Astrocyte of the spinal cord (primary cell): ENCODE measurements around the gene HM13.
"Not testable (repeated sequence)": the region's sequence is repeated elsewhere in the genome, so short reads cannot be mapped to it uniquely, and the experiment has no call there.

ENCODE experiments used
- DNase-seq: peaks from one replicate; pipeline ENCODE4 v3.0.0; 2011; ENCODE audit warnings: low read depth, low spot score
- H3K4me3 ChIP-seq: 2 replicates; pipeline ENCODE4 v1.5.1; 2011; ENCODE audit warnings: low read depth, mild to moderate bottlenecking, low read length, moderate library complexity
- CTCF ChIP-seq: IDR thresholded peaks from 2 replicates; pipeline ENCODE4 v1.5.1; 2012; ENCODE audit warnings: low read depth, mild to moderate bottlenecking, low read length, inconsistent platforms
- in situ Hi-C: cut with HindIII; loops from 2 replicates; pipeline ENCODE4 v1.10.0; 2017; ENCODE audit warnings: low sequenced_read_pairs

The HM13 gene

DNA sequence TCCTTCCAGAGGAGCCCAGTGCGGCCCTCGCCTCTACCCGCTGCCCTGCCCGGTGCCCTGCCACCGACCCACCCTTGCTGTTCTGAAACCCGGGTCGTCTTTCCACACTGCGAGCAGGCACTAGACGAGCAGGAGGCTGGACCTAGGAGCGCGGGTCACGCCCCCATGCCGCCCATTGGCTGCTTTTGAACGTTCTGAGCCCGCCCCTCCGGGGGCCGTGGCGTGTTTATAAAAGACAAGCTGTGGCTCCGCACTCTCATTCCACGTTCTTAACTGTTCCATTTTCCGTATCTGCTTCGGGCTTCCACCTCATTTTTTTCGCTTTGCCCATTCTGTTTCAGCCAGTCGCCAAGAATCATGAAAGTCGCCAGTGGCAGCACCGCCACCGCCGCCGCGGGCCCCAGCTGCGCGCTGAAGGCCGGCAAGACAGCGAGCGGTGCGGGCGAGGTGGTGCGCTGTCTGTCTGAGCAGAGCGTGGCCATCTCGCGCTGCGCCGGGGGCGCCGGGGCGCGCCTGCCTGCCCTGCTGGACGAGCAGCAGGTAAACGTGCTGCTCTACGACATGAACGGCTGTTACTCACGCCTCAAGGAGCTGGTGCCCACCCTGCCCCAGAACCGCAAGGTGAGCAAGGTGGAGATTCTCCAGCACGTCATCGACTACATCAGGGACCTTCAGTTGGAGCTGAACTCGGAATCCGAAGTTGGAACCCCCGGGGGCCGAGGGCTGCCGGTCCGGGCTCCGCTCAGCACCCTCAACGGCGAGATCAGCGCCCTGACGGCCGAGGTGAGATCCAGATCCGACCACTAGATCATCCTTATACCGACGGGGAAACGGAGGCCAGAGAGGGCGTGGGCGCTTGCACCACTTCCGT lies 91.0 kb downstream of the HM13 start, which contains the start of gene ID1:
TSS of gene ID1 (plus strand) at position 259 of the 871 bp plus-strand sequence. CDS start at position 358, 99 bp downstream.
- DNase-seq: peak; percentile 98
- H3K4me3 ChIP-seq: peak within 1 kb of the TSS; percentile 98
- no peak for TF ChIP-seq CTCF
- in situ Hi-C loops: no loop called here

DNA sequence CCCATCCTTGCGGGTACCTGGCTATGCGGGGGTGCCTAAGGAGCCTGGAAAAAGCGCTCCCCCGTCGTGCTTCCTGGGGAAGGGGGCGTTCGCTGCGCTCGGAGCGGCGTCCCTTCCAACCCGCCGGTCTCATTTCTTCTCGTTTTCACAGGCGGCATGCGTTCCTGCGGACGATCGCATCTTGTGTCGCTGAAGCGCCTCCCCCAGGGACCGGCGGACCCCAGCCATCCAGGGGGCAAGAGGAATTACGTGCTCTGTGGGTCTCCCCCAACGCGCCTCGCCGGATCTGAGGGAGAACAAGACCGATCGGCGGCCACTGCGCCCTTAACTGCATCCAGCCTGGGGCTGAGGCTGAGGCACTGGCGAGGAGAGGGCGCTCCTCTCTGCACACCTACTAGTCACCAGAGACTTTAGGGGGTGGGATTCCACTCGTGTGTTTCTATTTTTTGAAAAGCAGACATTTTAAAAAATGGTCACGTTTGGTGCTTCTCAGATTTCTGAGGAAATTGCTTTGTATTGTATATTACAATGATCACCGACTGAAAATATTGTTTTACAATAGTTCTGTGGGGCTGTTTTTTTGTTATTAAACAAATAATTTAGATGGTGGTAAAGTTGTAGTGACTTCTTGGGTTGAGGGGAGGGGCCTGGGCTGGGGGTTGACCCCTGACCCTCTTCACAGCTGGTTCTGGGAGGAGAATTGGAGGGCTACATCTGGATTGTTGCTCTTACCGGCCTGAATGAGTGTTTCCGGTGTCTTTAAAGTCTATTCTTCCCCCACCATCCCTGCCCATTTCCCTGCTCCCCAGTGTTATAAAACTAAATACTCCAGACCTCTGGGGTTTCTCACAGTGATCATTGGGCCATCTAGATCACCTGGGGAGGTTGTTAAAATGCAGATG lies 91.9 kb downstream of the HM13 start:
- peak overlapping the region; percentile 98 for H3K4me3 ChIP-seq
- DNase-seq: no peak
- TF ChIP-seq CTCF: no peak
- in situ Hi-C loops: no loop called here

DNA sequence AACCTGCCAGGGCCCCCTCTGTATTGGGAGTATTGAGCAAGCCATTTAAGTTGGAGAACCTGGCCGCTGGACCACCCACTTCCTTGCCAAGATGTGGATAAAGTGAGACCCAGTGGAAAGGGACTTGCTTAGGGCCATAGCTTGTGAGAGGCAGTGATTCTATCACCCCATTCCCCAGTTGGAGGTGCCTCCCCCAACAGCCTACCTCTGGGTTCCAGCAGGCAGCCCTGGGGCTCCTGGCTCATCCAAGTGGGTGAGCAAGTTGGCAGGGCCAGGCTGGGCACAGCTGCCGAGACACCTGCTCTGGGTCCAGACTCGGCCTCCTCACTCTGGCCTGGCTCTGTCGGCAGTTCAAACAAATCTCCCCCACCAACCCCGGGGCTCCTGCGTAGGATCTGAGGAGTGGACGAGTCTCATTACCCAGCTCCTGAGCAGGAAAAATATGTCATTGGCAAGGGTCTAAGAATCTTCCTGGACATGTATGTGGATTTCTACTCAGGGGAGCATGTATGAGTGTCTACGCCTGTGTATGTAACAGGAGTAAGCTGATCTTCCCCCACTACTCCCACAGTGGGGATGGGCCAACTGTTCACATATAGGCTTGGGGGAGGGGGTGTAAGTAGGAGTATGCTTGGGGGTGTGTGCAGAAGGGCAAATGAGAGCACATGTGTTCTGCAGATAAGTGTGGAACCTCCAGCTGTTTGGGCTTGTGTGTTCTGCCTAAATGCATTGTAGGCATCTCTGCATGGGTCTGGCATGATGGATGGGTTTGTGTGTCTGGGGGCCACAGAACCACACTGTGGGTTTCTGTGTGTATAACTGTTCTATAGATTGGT lies 92.8 kb downstream of the HM13 start:
- in situ Hi-C loops: no loop called here
- TF ChIP-seq CTCF: no peak
- peak; percentile 85 for DNase-seq
- peak overlapping the region; percentile 98 for H3K4me3 ChIP-seq

DNA sequence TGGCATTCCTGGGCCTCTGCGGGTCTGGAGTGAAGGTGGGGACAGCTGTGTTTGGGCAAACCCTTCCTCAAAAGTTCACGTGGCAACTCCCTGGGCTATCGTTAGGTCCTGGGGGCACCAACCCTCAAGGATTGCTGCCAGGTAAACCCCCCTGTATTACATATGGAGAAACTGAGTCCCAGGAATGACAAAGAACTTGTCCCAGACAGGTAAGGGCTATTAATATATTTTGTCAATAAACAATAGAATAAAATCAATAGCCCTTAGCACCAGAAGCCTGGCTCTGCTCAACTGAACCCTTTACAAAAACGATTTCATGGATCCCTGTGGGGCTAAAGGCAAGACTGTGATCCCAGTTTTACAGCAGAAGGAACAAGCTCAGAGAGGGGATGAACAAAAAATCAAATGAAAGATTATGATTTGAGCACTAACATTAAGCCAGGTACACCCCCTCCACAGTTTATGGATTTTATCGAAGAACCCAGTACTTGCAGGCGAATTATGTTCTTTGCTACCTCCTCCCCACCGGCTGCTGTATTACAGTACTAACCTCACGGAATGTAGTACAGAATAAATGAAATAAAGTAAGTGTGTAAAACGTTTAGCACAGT lies 93.5 kb downstream of the HM13 start:
- in situ Hi-C loops: no loop called here
- peak; percentile 68 for DNase-seq
- H3K4me3 ChIP-seq: peak overlapping the region; percentile 98
- TF ChIP-seq CTCF: no peak

GRCh38 chr20:31608251-31608945 lies 94.2 kb downstream of the HM13 start:
- DNase-seq: peak; percentile 80
- no peak overlapping the region for H3K4me3 ChIP-seq
- no peak for TF ChIP-seq CTCF
- in situ Hi-C loops: no loop called here

DNA sequence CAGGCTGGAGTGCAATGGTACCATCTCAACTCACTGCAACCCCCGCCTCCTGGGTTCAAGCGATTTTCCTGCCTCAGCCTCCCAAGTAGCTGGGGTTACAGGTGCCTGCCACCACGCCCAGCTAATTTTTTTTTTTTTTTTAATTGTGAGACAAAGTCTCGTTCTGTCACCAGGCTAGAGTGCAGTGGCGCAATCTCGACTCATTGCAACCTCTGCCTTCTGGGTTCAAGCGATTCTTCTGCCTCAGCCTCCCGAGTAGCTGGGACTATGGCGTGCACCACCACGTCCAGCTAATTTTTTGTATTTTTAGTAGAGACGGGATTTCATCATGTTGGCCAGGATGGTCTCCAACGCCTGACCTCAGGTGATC lies 98.0 kb downstream of the HM13 start:
- H3K4me3 ChIP-seq, in situ Hi-C loops, DNase-seq: not testable (repeated sequence)
